HG03565 (cell line): ENCODE measurements around the gene FGF8.
A peak's percentile ranks its signal among the peaks of the same experiment; 100 is the strongest.

ENCODE experiments used
- ATAC-seq: cut with Tn5 transposase; IDR thresholded peaks from one replicate; pipeline ENCODE4 v1.9.1; 2021; ENCODE audit warnings: mild to moderate bottlenecking, moderate library complexity; ENCODE audit not compliant: unreplicated experiment

FGF8 gene

DNA sequence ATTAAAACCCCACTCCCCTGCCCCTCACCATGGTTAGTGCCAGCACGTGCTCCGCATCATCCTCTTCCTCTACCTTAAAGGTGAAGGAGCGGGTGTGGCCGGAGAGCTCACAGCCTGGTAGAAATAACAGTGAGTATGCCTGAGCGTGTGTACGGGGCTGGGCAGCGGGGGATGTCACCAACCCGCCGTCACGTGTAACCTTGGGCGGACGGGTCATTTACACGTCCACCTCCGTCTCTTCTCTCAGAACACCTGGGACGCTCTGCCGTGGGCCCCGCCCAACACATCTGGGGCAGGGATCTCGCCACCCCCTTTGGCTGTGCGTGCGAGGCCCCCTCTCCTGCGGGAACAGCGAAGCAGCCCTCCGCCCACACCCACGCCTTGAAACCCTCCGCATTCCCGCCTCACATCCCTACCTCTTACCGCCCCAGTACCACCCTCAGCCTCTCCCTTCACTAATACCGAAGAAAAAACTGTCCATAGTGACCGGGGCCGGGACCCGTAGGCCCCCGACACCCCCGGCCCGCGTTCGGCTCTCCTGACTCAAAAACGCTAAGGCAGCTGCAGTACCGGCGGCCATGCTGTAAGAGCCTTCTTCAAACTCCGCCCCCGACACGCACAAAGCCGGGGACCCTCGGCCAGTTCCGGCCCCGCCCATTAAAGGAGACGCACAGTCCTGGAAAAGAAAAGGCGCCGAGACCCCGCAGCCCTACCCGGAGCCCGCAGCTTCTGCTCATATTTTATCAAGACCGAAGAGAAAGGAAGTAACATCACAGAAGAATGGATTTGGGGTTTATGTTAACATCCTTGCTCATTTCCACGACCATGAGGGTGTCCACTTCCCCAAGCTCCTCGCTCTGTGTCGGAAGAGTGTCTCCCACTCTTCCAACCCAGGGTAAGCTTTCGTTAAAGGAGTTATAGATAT, 7.2 kb upstream of the FGF8 start, which contains the start of gene NPM3:
Gene NPM3 (minus strand): TSS at position 636 of the 925 bp plus-strand sequence. CDS start 56 bp downstream, at position 580.
- ATAC-seq: no peak

DNA sequence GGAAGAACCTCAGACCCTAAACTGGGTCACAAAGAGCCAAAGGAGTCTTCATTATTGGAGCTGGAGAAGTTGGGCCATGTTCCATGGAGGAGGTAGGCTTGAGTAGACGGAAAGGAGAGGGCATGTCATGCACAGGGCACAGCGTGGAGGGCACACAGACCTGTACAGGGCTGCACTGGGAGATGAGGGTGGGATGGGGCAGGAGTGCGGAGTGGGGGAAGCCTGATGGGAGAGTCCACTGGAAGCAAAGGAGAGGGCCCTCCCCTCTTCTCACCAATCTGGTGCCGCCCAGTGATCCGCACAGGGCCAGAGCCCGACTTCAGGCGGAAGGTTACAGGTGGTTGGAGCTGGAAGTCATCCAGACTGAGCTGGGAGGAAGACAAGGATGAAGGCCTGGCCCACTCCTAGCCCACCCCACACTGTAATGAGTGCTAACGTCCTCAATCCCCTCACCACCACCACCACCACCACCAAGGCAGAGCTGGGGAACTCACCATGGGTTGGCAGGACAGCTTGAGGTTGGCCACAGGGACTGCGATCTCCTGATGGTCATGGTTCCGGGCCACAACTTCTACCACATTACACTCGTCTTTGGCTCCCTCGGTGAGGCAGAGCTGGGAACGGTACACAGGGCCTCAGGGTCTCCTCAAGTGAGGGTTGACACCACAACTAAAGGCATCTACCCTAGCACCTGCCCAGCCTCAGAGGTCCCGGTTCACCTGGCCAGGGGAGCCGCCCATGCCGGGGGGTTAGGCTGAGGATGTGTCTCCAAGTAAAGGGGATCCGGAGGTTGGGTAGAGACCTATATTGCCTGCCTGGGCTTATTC, 6.3 kb upstream of the FGF8 start:
- no peak for ATAC-seq

DNA sequence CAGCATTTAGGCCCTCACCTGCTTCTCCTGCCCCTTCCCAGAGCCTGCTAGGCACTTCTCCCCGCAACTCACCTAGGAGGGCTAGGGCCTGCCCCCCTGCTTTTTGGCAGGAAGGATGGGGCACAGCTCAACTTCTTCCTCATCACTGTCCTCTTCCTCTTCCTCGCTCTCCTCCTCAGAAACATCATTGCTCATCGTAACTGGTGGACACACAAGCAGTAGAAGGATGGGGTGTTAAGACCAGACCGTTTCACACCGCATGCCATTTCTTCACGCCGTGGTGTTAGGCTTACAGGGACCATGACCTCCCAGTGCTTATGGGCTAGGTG, 5.7 kb upstream of the FGF8 start:
- ATAC-seq: no peak

DNA sequence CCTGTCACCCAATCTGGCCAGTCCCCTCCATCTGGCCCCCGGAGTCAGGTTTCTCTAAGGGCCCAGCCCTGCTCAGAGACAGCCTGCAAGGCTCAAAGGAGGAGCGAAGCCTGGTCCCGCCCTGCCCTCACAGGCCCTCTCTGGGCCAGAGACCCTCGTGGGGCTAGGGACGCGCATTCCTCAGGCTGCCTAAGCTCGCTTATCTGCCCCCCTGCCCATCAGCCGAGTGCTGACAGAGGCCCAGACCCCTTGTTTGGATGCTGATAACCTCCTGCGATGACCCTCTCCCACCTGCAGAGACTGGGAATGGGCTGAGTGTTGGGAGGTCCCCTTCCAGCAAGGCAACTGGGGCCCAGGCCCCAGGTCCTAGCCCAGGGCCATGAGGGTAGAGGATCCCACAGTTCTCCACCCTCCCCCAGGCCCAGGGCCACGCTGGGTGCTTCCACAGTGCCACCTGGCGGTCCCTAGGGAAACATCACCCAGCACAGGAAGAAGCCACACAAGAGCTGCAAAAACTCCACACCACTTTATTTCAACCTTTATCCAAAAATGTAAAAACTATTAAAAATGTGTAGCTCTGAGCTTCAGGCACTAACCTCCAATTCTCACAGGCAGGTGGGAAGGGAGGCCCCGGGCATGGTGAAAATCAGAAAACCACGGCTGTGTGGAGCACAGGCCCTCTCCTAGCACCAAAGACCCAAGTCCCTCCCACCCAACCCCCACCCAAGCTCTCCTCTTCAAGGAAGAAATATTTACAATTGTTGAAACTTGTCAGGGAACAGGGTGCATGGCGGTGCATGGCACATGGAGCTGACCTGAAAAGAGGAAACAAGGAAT, 5.1 kb upstream of the FGF8 start:
- no peak for ATAC-seq

DNA sequence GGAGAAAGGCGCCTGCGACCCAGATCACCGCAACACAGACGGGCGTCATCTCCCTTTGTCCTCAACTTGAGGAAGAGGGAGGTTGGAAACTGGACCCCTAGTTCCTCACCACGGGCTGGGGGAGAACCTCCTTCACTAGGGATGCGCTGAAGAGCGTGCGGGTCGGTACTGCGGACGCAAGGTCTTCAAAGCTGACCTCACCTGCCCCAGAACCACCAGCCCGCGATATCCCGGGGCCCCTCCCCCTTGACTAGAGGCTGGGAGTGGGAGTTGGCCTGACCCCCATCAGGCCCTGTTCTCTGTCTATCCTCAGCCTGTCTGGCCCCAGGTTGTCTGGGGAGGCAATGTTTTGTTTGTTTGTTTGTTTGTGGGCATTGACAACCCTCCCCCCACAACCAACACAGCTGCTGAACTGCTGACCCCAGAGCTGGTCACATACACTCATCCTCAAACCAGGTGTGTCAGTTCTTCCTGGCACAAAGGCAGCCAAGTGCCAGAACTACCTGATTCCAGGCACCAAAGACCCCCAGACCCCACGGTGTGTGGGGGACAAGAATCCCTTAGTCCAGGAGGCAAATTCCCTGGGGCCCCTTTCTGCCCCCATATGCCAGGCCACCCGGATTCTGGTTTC, 4.4 kb upstream of the FGF8 start:
- ATAC-seq: no peak

DNA sequence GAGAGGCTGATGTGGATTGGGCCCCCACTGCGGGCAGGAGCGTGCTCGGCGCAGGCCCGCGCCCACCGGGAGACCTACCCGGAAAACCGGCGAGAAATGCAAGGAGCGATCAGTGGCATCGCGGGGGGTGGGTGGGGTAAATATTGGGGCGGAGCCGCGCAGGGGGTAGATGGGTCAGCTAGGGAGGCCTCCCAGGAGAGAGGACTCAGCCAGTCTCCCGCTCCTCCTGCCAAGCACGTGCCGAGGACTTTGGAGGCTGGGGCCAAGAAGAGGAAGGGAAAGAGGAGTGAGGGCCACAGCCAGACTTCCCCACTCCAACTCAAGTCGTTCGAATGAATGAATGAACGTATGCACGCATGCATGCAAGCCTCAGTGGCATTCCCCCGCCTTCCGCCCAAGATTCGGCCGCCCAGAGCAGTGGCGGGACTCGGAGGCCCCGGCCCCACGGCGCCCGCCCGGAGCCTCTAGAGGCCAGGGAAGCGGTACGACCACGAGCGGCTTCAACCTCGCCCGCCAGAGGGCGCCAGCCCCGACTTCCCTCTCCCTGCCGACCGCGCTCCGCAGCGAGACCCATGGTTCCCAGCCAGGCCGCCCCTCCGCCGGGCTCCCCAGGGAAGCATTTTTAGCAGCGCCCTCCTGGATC, 3.8 kb upstream of the FGF8 start:
- peak; percentile 40 for ATAC-seq

DNA sequence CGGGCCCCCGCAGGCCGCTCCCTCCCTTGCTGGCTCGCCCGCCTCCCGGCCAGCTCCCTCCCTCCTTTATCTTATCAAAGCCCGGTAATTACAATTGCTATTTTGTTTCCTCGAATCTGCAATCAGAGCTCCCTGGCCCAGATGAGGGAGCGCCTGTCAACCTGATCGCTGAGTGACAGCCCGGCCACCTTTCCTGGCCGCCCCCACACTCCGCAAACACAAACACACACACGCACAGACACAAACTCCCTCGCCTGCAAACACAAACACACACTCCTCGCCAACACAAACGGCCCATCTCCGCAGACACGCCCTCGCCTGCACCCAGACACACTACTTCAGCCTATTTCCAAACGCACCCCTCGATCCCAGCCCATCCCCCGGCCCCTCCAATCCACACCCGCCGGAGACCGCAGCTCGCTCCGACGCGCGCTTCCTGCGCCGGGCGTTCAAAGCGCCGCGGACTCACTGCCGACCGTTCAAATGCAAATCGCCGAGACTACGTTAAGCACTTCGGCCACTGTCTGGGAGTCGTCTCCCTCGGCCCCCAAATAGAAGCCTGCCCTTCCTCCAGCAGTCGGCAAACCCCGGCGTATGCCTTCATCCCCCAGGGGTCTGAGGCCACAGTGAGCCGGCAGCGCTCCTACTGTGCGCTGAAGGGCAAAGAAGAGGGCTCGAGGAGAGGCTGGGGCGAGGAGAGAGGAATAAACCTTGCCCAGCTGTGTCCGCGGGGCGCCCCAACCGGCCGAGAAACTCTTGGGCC, 3.0 kb upstream of the FGF8 start:
- no peak for ATAC-seq

DNA sequence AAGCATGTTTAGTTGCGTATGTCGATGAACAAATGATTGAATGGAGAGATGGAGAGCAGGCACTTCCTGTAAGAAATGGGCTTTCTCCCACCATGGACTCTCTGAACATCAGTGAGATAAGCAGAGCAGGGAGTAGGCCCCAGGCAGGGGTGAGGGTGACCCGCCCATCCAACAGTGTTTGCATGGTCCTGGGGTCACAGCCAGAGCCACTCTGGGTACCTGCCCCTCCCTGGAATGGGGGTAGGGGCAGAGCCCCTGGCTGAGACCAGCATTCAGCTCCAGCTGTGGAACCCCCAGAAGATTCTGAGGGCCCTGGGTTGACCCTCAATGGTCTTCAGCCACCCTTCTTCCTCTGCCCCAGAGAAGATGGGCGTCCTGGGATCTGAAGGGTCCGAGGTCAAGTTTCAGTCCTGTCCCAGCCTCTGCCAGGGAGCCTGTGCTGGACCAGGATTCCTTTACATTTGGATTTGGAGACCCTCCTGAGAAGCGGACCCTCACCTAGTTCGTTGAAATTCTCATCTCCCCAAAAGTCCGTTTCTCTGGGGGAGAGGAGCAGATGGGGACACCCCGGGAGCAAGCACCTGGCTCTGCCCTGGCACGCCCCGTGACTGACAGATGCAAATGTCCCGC, 2.4 kb upstream of the FGF8 start:
- ATAC-seq: no peak

DNA sequence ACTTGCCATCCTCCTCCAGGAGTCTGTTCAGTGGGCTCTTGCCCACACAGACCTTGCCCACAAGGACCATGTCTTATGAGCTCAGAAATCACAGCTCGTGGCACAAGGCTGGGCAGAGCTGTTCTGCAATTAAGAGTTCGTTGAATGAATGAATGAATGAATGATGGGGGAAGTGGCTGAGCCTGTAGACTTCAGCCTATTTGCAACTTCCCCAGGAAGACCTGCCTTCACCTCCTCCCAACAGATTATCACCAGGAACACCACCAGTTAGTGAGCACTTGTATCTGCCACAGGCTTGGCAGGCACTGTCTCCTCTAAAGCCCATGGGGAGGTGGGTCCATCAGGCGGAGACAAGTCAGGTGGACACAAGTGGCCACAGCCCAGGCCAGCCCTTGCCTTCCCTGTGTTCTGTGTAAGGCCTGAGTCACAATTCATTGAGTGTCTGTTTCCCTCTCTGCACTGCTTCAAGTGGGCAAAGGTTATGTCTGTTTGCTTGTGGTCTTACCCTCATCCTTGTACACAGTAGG, 1.8 kb upstream of the FGF8 start:
- ATAC-seq: no peak

DNA sequence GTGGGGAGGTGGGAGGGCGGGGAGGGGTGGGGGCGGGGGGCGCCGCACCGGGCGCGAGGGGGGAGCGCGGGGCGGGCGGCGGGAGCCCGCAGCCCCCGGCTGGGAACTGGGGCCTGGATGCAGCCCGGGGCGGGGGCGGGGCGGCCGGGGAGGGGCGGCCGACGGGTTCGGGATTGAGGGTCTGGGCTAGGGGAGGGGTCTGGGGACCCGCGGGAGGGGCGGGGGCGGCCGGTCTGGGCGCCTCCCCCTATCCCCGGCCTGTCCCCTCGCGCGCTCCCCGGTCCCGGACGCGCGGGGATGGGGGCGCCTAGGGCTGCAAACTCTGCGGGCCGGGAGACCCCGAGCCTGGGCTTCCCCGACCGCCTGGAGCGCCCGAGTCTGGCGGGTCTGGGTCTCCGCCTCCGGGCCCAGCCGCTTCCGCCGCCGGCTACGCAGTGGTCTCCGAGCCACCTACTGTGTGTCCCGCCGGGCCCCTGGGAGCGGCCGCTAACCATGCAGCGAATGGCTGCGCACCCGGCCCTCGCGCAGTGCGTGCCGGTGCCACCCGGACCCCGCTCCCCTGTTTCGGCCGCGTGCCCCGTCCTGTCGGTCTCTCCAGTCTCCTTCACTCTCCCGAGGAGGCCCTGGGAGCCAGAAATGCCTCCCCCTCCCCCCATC, 375 bp upstream of the FGF8 start:
- no peak for ATAC-seq

DNA sequence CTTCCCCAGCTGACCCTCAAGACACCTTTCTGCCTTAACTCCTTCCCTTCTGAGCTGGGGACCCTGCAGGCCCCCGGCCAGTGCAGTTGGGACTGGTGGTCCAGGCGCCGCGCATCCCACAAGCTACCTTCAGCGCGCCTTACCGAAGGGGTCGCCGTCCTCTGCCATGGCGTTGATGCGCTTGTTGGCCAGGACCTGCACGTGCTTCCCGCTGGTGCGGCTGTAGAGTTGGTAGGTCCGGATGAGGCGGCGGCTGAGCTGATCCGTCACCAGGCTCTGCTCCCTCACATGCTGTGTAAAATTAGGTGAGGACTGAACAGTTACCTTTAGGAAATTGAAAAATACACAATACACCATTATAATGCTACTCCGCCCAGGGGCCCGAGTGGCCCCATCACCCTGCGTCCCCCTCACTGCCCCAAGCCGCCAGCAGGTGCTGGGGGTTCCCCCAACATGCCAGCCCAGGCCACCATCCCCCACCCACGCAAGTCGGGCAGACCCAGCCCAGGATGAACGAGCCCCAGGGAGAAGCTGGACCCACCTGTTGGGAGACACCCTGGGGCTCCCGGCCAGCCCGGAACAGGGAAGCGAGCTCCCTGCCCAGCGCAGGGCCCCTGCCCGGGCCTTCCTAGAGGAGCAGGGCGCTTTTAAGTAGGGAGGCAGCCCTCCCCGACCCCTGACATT, 1.2 kb downstream of the FGF8 start:
- ATAC-seq: no peak

DNA sequence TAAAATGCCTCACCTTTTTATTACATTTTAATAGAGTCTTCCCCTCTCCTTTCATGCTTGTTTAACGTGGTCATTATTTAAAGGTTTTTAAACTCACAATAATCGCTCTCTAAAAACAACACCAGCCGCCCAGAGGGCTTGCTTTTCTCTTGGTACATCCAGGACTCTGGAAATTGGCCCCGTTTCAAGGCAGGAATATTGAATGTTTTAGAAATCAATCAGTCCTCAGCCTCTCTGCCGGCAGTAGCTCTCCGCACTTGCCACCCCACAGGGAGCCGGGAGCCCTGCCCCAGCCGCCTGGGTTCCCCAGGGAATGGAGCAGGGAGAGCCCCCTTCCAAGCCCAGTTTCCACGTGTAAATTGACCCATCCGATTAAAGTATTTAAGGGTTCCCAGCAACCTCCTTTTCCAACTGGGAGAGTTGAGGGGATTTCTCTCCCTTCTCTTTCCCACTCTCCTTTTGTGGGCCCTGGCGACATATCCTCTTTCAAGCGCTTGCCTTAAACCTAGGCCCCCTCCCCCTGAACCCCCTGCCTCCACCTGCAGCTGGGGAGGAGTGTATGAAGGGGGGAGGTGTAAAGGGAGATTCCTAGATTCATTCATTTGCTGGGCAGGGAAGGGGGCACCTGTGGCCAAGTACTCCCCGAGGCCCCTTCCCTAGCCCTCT, 1.9 kb downstream of the FGF8 start:
- ATAC-seq: no peak

DNA sequence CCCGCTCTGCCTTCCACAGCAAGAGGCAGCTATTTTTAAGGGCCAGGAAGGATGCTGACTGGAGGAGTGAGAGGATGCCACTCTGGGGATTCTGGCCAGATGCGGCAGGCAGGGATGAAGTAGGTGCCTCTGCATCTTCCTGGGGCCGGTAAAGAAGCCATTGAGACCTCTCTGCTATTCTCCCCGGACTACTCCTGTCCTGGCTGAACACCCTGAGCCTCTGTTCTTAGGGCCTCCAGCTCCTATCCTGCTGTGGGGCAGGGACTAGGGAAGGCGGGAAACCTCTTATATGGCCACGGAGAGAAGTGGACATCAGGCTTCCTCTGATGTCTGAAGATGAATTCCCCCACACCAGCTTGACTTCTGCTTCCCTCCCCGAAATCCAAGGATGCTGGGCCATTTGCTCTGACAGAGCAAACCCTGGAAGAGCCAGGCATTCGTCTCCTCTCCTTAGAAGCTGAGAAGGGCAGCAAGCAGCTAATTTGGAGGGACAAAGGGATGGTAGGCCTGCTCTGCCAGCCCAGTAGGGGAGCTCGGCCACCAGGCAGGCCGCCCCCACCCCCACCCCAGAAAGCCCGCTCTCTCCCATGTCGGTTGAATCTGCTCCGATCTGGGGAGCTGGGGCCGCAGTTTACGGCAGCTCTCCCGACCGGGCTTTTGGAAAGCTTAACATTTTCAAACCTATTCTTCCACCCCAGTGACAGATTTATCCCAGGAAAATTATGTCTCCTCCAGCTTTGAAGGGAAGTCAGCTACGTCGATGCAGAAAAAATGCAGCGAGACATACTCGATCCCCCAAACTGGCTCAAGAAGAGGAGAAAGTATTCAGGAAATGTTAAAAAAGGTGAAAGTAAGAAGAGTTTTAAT, 2.8 kb downstream of the FGF8 start:
- no peak for ATAC-seq

DNA sequence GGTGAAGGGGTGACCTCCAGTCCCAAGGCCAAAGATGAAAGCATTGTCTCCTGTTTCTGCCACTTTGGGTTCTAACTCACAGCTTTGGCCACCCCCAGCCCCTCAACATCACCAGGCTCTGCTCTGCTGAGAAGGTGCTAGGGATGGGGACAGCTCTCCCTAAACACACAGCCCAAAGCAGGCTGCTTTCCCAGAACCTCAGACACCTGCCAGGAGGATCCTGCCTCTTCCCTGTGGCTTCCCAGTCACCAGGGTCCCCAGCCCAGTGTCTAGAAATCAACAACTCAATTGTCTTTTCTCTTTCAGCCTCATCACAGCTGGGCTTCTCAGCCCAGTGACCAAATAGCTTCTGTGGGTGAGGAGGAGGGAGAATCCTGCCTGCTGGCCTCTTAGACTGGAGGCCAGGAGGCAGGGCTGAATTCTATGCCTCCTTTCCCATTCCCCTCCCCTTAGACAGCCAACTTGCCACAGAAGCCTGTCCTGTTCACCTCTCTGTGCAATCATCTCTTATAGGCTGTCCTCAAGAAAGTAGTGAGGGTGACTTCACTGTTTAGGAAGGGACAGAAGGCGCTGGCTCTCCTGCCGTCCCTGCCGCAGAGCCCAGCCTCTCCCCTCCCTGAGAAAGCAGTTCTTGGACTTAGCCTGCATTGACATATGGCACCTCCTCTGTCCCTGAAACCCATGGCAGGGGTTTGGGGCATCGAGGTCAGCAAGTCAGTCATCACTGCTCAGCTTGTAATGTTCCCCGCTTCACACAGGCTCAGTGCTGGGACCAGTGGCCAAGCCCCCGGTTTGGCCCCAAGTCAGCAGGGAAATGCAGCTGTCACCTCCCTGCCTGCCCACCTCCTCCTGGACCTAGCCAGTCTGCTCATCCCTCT, 3.7 kb downstream of the FGF8 start:
- ATAC-seq: no peak

DNA sequence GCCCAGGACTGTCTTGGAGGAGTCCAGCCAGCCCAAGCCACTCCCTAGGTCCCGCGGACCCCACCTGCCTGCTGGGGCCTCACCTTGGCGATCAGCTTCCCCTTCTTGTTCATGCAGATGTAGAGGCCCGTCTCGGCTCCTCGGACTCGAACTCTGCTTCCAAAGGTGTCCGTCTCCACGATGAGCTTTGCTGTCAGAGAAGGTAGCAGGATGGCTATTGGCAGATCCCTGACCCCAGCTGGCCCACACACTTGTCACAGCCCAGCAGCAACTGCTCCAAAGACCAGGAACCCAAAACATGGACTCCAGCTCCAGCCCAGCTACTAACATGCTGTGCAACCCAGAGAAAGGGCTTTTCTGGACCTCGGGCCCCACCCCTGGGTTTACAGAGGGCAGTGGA, 4.5 kb downstream of the FGF8 start:
- no peak for ATAC-seq
